ENCODE data around the gene ABLIM3.

Gene ABLIM3

DNA sequence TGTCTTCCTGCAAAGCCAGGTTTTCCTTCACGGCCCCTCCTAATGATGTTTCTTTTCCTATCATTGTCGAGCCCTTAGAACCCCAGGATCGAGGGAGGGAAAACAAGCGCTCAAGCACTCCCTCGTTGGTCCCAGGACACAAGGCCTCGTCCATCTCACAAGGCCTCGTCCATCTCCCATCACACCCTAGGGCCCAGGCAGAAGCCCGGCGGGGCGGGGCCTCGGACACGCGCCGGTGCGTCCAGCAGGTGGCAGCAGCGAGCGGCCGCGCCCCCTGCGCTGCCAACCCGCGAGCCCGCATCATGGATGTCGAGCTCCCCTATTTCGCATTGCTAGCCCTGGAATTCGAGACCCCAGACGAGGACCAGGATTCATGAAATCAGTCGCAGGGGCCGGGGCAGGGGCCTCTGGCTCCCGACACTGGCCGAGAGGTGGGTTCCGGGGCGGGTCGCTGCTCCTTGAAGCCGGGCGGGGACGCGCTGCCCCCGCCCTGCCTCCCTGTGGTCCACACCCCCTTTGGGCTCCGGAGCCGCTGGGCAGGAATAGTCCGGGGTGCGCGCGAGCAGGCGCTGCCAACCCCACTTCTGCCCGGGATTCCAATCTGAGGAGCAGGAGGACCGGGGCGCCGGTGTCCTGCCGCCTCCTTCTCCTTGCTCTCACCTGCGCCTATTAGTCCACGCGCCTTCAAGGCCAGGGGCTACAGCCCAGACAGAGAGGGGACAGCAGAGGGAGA lies at the start of gene ABLIM3:
ABLIM3 (plus strand) TSS at position 270 of the 733 bp plus-strand sequence. CDS start 603 bp downstream, outside the sequence.
- Histone ChIP-seq H3K27ac (ENCODE audit: low read depth, low read length) (peak within 1 kb of the TSS; percentile 83), H3K9ac (ENCODE audit: low read length in 5 of 5) (peak within 1 kb of the TSS; percentile 48 to 75 (median 72)), H3K9me3 (ENCODE audit: control insufficient read depth in 5 of 5, low read length in 5 of 5) (no peaks in the 10 kb centered on the region), H3K36me3 (ENCODE audit: control insufficient read depth in 5 of 5, insufficient read depth in 5 of 5, low read length in 5 of 5) (no peaks in the 10 kb centered on the region), H3K4me1 (ENCODE audit: control insufficient read depth in 5 of 5, insufficient read depth in 5 of 5, low read length in 5 of 5) (peaks cover 2 to 71% (median 29%) of the 10 kb centered on the region in 5 donors), H3K4me3 (ENCODE audit: low read depth in 1 of 5, low read length in 5 of 5) (peak within 1 kb of the TSS; percentile 80 to 88 (median 84)), H3K27me3 (ENCODE audit: control insufficient read depth in 5 of 5, insufficient read depth in 4 of 5, low read length in 5 of 5) (no peaks in the 10 kb centered on the region)

DNA sequence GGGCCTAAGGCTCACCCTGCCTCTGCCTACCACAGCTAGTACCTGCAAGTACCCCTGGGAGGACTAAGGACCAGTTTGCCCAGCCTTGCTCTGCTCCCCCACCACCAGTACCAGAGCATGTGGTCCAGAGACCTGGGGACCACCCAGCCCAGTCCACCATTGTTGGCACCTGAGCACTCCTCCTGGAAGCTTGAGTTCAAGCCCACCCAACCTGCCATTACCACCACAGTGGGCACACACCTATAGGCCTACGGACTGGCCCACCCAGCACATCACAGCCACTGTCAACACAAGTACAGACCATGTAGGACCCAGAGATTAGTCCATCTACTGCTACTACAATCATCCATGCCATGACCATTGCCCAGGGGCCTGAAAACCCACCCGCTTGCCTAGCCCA lies 47.7 kb upstream of the ABLIM3 start:
- H3K4me3 ChIP-seq (ENCODE audit: low read depth in 1 of 5, low read length in 5 of 5), result no peak overlapping the region
- peaks cover 0 to 3% (median 0%) of the 10 kb centered on the region in 5 donors for H3K4me1 ChIP-seq (ENCODE audit: control insufficient read depth in 5 of 5, insufficient read depth in 5 of 5, low read length in 5 of 5)
- H3K36me3 ChIP-seq (ENCODE audit: control insufficient read depth in 5 of 5, insufficient read depth in 5 of 5, low read length in 5 of 5), result no peaks in the 10 kb centered on the region
- peaks cover 4 to 16% (median 11%) of the 10 kb centered on the region in 5 donors for H3K9me3 ChIP-seq (ENCODE audit: control insufficient read depth in 5 of 5, low read length in 5 of 5)
- no peaks in the 10 kb centered on the region for H3K27me3 ChIP-seq (ENCODE audit: control insufficient read depth in 5 of 5, insufficient read depth in 4 of 5, low read length in 5 of 5)
- H3K27ac ChIP-seq (ENCODE audit: low read depth, low read length), result no peak overlapping the region
- H3K9ac ChIP-seq (ENCODE audit: low read length in 5 of 5), result no peak overlapping the region

DNA sequence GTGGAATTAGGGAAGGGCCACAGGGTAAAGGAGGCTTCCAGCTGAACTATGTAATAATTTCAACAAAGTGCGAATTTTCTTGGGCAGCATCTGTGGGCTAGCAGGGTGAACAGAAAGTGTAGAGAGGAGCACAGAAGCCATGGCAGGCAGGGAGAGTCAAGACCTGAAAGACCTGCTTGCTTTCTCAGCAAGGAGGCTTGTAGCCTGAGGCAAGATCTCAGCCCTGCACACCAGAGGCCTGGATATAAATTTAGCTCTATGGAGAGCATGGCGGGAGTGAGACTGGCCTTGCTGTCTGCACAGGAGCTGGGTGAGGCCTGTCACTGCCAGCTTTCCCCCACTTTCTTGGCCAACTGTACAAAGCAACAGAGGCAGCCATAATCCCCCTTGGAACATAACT lies 46.3 kb upstream of the ABLIM3 start:
- Histone ChIP-seq H3K36me3 (ENCODE audit: control insufficient read depth in 5 of 5, insufficient read depth in 5 of 5, low read length in 5 of 5) (no peaks in the 10 kb centered on the region), H3K4me1 (ENCODE audit: control insufficient read depth in 5 of 5, insufficient read depth in 5 of 5, low read length in 5 of 5) (no peaks in the 10 kb centered on the region), H3K4me3 (ENCODE audit: low read depth in 1 of 5, low read length in 5 of 5) (no peak overlapping the region), H3K9me3 (ENCODE audit: control insufficient read depth in 5 of 5, low read length in 5 of 5) (peaks cover 5 to 23% (median 15%) of the 10 kb centered on the region in 5 donors), H3K27me3 (ENCODE audit: control insufficient read depth in 5 of 5, insufficient read depth in 4 of 5, low read length in 5 of 5) (no peaks in the 10 kb centered on the region), H3K9ac (ENCODE audit: low read length in 5 of 5) (no peak overlapping the region), H3K27ac (ENCODE audit: low read depth, low read length) (no peak overlapping the region)

DNA sequence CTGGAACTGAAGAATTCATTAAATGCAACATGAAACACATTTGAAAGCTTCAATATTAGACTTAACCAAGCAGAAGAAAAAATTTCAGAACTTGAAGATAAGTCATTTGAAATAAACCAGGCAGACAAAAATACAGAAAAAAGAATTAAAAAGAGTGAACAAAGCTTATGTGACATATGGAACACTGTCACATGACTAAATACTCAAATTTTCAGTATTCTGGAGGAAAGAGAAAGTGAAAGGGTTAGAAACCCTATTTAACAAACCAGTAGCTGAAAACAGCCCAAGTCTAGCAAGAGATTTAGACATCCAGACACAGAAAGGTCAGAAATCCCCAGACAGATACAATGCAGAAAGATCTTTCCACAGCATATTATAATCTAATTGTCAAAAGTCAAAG lies 41.4 kb upstream of the ABLIM3 start:
- H3K27me3 ChIP-seq (ENCODE audit: control insufficient read depth in 5 of 5, insufficient read depth in 4 of 5, low read length in 5 of 5), result no peaks in the 10 kb centered on the region
- H3K4me1 ChIP-seq (ENCODE audit: control insufficient read depth in 5 of 5, insufficient read depth in 5 of 5, low read length in 5 of 5), result no peaks in the 10 kb centered on the region
- no peak overlapping the region for H3K9ac ChIP-seq (ENCODE audit: low read length in 5 of 5)
- H3K9me3 ChIP-seq (ENCODE audit: control insufficient read depth in 5 of 5, low read length in 5 of 5), result peaks cover 6 to 29% (median 21%) of the 10 kb centered on the region in 5 donors
- no peaks in the 10 kb centered on the region for H3K36me3 ChIP-seq (ENCODE audit: control insufficient read depth in 5 of 5, insufficient read depth in 5 of 5, low read length in 5 of 5)
- H3K4me3 ChIP-seq (ENCODE audit: low read depth in 1 of 5, low read length in 5 of 5), result no peak overlapping the region
- no peak overlapping the region for H3K27ac ChIP-seq (ENCODE audit: low read depth, low read length)

DNA sequence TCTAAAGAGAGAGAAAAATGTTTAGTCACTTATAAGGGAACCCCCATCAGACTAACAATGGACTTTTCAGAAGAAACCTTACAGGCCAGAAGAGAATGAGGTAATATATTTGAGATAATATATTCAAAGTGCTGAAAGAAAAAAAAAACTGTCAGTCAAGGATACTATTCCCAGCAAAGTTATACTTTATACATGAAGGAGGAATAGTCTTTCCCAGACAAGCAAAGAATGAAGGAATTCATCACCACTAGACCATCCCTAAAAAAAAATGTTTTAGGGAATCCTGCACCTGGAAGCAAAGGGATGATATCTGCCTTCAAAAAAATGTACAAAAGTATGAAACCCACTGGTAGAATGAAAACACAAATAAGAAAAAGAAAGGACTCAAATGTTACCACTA lies 41.0 kb upstream of the ABLIM3 start:
- Histone ChIP-seq H3K27ac (ENCODE audit: low read depth, low read length) (no peak overlapping the region), H3K9me3 (ENCODE audit: control insufficient read depth in 5 of 5, low read length in 5 of 5) (peaks cover 6 to 26% (median 21%) of the 10 kb centered on the region in 5 donors), H3K9ac (ENCODE audit: low read length in 5 of 5) (no peak overlapping the region), H3K4me1 (ENCODE audit: control insufficient read depth in 5 of 5, insufficient read depth in 5 of 5, low read length in 5 of 5) (no peaks in the 10 kb centered on the region), H3K36me3 (ENCODE audit: control insufficient read depth in 5 of 5, insufficient read depth in 5 of 5, low read length in 5 of 5) (no peaks in the 10 kb centered on the region), H3K27me3 (ENCODE audit: control insufficient read depth in 5 of 5, insufficient read depth in 4 of 5, low read length in 5 of 5) (no peaks in the 10 kb centered on the region), H3K4me3 (ENCODE audit: low read depth in 1 of 5, low read length in 5 of 5) (no peak overlapping the region)

DNA sequence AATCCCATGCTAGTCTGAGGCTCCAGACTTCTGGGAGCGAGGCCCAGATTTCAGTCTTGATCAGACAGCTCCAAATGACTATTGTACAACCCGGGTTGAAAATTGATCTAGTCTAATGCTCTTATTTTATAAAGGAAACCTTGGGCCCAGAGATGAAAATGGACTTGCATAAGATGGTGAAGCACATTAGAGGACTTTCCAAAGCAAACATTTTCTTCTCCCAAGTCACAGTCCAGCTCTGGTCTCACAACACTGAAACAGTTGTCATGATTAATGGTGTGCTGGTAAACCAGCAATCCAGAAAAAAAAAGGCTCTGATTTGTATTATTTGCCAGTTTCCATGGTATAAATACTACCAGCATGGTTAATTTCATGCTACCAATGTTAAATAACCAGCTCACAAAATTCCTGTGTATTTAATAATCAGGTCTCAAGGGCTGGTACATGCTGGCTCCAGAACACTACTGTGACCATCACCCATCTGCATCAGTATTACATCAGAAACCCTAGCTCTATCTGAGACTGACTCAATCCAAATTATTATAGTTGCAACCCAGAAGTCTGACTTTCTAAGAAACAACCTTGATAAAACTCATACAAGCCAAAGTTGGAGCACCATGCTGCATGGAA lies 32.5 kb upstream of the ABLIM3 start:
- Histone ChIP-seq H3K27me3 (ENCODE audit: control insufficient read depth in 5 of 5, insufficient read depth in 4 of 5, low read length in 5 of 5) (no peaks in the 10 kb centered on the region), H3K4me1 (ENCODE audit: control insufficient read depth in 5 of 5, insufficient read depth in 5 of 5, low read length in 5 of 5) (peaks cover 0 to 4% (median 0%) of the 10 kb centered on the region in 5 donors), H3K27ac (ENCODE audit: low read depth, low read length) (no peak overlapping the region), H3K36me3 (ENCODE audit: control insufficient read depth in 5 of 5, insufficient read depth in 5 of 5, low read length in 5 of 5) (no peaks in the 10 kb centered on the region), H3K9me3 (ENCODE audit: control insufficient read depth in 5 of 5, low read length in 5 of 5) (no peaks in the 10 kb centered on the region), H3K4me3 (ENCODE audit: low read depth in 1 of 5, low read length in 5 of 5) (no peak overlapping the region), H3K9ac (ENCODE audit: low read length in 5 of 5) (no peak overlapping the region)

DNA sequence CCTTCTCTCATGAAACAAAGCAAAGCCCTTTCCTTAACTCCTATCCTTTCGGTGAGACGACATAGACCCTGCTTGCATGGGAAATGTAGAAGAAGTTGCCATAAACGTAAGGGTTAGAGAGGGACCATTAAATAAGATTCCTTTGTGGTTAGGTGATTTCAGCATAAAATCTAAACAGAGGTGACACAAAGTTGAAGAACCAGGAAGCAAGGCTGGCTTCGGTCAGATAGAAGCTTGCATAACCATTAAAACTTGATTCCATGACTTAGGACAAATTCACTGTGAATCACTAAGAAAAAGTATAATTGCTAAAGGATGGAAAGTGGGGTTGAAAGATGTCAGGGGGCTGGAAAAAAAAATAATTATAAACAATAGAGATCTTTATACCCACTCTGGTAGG lies 30.9 kb upstream of the ABLIM3 start:
- H3K9ac ChIP-seq (ENCODE audit: low read length in 5 of 5), result no peak overlapping the region
- peaks cover 3 to 10% (median 6%) of the 10 kb centered on the region in 5 donors for H3K4me1 ChIP-seq (ENCODE audit: control insufficient read depth in 5 of 5, insufficient read depth in 5 of 5, low read length in 5 of 5)
- no peaks in the 10 kb centered on the region for H3K9me3 ChIP-seq (ENCODE audit: control insufficient read depth in 5 of 5, low read length in 5 of 5)
- no peak overlapping the region for H3K27ac ChIP-seq (ENCODE audit: low read depth, low read length)
- no peaks in the 10 kb centered on the region for H3K36me3 ChIP-seq (ENCODE audit: control insufficient read depth in 5 of 5, insufficient read depth in 5 of 5, low read length in 5 of 5)
- no peak overlapping the region for H3K4me3 ChIP-seq (ENCODE audit: low read depth in 1 of 5, low read length in 5 of 5)
- no peaks in the 10 kb centered on the region for H3K27me3 ChIP-seq (ENCODE audit: control insufficient read depth in 5 of 5, insufficient read depth in 4 of 5, low read length in 5 of 5)

DNA sequence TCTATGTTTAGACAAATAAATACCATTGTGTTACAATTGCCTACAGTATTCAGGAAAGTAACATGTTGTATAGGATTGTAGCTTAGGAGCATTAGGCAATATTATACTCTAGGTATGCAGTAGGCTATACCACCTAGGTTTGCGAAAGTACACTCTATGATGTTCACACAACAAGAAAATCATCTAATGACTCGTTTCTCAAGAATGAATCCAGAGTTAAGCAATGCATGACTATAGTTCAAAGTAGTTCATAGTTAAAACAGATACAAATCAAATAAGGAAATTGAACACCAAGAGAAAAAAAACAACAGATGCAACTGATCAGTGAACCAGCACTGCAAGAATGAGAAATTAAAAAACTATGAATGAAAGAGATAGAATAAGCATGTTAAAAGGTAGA lies 27.6 kb upstream of the ABLIM3 start:
- H3K9ac ChIP-seq (ENCODE audit: low read length in 5 of 5), result no peak overlapping the region
- H3K27ac ChIP-seq (ENCODE audit: low read depth, low read length), result no peak overlapping the region
- peaks cover 3 to 10% (median 6%) of the 10 kb centered on the region in 5 donors for H3K4me1 ChIP-seq (ENCODE audit: control insufficient read depth in 5 of 5, insufficient read depth in 5 of 5, low read length in 5 of 5)
- H3K9me3 ChIP-seq (ENCODE audit: control insufficient read depth in 5 of 5, low read length in 5 of 5), result no peaks in the 10 kb centered on the region
- no peaks in the 10 kb centered on the region for H3K36me3 ChIP-seq (ENCODE audit: control insufficient read depth in 5 of 5, insufficient read depth in 5 of 5, low read length in 5 of 5)
- no peak overlapping the region for H3K4me3 ChIP-seq (ENCODE audit: low read depth in 1 of 5, low read length in 5 of 5)
- H3K27me3 ChIP-seq (ENCODE audit: control insufficient read depth in 5 of 5, insufficient read depth in 4 of 5, low read length in 5 of 5), result no peaks in the 10 kb centered on the region

DNA sequence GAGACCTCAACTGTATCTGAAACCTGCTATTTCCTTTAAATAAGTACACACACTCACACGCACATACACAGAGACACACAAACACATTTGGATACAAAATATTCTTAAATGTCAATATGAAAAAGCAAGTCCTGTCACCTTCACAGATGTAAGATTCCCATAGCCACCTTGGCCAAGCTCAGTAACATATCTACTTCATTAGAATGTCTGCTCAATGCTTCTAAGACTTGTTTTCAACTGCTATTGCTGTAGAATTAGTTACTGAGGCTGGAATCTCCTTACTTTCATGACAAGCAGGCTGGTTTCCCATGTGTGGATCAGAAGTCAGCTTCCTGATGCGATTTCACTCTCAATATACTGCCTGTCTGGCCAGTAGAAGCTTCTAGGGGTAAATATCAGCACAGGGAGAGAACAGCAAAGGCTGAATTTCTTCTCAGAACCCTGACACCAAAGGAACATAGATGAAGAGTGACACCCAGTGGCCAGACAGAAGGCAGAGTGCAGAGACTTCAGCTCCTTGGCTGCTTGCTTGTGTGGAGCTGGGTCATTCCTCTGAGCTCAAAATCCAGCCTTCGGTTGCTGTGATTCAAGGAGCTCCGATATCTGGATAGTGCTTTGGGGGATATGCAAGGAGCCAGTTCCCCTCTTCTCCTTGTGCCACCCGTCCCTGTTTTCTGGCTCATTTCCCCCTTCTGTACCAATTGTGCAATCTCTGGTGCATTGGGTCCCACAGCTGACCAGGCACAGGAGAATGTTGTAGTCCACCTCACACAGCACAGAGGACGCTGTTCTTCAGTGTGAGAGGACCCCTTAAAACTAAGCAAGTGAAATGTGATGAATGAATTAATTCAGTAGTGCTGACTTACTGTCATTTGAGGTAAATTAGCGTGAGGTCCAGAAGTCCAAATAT lies 26.6 kb upstream of the ABLIM3 start:
- Histone ChIP-seq H3K4me1 (ENCODE audit: control insufficient read depth in 5 of 5, insufficient read depth in 5 of 5, low read length in 5 of 5) (peaks cover 0 to 10% (median 6%) of the 10 kb centered on the region in 5 donors), H3K27me3 (ENCODE audit: control insufficient read depth in 5 of 5, insufficient read depth in 4 of 5, low read length in 5 of 5) (no peaks in the 10 kb centered on the region), H3K9me3 (ENCODE audit: control insufficient read depth in 5 of 5, low read length in 5 of 5) (no peaks in the 10 kb centered on the region), H3K36me3 (ENCODE audit: control insufficient read depth in 5 of 5, insufficient read depth in 5 of 5, low read length in 5 of 5) (no peaks in the 10 kb centered on the region), H3K27ac (ENCODE audit: low read depth, low read length) (peak overlapping the region; percentile 61), H3K4me3 (ENCODE audit: low read depth in 1 of 5, low read length in 5 of 5) (no peak overlapping the region), H3K9ac (ENCODE audit: low read length in 5 of 5) (peak overlapping the region in 1 of 5 donors; percentile 21)
